Measurements from ENCODE around the gene ACSBG1.
A peak's percentile ranks its signal among the peaks of the same experiment; 100 is the strongest.

Gene ACSBG1

DNA sequence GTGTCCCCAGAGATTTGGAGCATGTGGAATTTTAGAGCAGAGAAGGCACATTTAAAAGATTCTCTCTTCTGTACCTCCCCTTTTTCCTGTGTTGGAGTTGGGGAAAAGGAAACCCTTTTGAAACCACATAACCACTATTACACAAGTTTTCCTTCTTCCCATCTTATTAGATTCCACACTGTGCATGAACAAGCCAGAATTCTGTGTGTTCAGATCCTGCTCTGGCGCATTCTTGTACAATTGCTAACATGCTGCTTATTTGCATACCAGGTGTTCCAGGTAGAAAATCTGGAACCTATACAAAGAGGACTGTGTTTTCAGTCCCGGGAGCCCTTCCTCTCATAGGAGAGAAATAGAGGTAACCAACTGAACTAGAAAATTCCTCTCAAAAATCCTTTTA is 100.6 kb downstream of the ACSBG1 start:
- no peak for DNase-seq (ENCODE audit: low read depth in 1 of 2, low spot score in 1 of 2)

DNA sequence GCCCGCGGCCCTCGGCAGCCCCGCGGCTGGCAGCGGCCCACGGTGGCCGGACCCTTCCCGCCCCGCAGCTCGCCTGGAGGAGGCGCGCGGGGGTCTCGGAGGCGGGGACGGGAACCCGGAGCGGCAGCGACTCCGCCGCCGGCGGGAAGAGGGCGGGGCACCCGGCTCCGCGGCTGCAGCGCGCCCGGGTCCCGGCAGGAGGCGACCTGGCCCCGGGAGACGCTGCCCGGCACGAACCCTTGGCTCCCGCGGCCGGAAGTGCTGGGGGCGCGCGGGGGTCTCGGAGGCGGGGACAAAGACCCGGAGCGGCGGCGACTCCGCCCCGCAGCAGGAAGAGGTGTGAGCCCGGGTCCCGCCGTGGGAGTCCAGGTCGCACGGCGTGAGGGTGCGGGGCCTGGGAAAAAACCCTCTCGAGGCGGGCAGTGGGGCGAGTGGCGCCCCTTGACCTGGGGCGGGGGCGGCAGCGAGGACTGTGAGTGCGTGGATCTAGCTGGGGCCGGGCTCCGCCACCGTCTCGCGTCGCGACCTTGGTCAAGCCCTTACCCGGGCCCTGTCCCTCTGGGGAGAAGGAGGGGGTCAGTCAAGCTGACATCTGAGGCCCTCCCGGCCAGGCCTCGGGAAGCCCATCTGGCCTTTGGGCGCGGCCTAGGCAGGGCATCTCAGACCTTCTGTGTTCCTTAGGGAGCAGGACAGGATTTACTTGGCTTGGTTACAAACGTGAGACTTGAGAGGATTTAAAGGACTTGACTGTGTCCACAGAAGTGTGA is 102.9 kb downstream of the ACSBG1 start, which contains the start of gene CIB2:
TSS of gene CIB2 (minus strand) at position 151 of the 767 bp plus-strand sequence. CDS start 230 bp downstream, outside the sequence.
- peak; percentile 62 to 68 for DNase-seq (ENCODE audit: low read depth in 1 of 2, low spot score in 1 of 2)

DNA sequence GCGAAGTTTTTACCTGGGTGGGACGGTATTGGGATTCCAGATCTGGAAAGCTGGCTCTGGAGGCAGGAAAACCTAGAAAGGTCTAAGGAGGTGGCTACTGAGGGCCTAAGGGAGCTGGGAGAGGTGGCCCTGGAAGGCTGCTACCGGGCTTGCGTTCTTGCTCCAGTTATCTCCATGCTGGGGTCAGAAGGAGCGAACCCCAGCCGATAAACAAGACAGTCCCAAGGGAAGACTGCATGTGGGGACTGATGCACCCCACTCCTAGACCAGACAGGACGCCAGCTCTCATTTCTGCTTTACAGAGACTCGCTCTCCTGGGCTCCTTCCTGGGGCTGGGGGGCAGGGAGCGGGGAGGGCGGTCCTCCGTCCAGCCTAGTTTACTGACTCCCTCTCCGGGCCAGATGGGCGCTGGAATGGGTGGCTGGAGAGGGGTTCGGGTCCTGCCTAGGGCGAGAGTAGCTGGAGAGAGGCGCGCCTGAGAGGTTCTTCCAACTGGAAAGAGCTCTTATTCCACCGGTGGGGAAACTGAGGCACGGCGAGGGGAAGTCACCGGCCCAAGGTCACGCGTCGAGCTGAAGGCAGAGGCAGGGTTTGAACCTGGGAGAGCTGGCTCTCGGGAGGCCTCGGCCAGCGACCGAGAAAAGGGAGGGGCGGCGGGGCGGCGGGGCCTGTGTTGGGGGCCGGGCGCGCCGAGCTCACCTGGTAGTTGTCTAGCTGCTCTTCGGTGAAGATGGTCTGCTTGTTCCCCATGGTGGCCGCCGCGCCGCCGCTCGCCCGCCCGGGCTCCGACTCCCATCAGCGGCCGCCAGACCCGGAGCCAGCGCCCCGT is 103.7 kb downstream of the ACSBG1 start:
- DNase-seq (ENCODE audit: low read depth in 1 of 2, low spot score in 1 of 2), result peak in 1 of 2 donors; percentile 38

DNA sequence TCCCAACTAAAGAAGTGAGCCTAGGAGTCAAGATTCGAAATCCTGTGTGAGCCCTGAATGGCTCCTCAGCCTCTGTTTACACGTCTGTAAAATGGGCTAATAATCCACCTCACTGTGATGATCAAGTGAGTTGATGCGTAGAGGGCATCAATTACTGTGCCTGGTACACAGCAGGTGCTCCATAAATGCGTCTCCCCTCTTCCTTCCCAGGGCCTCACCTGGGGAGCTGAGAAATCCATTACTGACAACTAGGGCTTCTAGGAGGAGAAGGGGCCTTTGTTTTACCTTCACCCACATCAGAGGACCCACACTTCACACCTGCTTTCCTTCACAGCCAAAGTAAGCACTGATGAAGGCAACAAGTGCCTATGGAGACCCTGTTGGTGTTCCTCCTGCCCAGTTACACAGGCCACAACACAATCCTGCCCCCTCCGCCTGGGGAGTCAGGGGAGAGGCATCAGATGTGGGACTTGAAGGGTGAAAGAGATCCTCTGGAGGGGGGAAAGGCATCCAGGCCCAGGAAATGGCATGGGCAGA is 104.5 kb downstream of the ACSBG1 start:
- no peak for DNase-seq (ENCODE audit: low read depth in 1 of 2, low spot score in 1 of 2)

DNA sequence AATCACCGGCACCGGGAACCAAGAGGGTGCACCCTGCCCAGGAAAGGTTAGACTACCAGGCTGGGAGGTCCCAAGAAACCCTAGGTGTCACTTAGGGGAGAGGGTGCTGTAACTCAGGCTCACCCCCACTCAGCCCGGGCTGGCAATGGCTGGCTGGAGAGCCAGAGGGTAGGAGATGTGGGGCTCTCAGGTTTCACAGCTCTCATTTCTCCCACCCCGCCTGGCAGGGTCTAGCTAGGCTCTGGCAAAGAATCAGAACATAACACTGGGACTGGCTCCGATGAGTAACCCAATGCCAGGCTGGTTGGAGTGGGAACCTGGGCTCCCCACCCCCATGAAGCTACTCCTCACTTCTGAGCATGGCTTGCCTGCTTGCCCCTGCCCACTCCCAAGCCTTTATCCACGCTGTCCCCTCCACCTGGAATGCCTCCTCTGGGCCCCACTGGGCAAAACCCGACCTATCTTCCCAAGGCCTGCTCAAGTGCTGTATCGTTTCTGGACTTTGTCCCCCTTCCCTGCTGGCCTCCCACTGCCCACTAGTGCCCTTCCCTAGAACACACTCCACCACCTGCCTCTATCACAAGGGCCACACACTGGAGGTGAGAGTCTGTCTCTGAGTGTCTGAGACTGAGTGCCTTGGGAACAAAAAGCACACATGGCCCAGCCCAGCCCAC is 105.2 kb downstream of the ACSBG1 start:
- no peak for DNase-seq (ENCODE audit: low read depth in 1 of 2, low spot score in 1 of 2)

DNA sequence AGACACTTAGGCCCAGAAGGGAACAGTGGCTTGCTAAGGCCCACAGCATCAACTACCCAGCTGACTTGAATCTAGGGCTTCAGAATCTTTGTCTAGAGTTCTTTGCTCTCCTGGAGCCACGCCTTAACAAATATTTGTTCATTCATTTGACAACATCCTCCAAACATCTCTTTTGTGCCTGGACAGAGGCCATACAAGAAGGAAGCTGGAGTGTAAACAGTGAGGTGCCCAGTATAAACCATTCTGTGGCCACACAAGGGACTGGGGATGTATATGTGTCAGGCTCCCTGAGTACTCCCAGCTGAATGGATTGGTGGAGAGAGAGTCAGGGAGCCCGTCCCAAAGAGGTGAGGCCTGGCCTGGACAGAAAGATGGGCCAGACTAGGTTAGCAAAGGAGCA is 106.5 kb downstream of the ACSBG1 start:
- no peak for DNase-seq (ENCODE audit: low read depth in 1 of 2, low spot score in 1 of 2)

DNA sequence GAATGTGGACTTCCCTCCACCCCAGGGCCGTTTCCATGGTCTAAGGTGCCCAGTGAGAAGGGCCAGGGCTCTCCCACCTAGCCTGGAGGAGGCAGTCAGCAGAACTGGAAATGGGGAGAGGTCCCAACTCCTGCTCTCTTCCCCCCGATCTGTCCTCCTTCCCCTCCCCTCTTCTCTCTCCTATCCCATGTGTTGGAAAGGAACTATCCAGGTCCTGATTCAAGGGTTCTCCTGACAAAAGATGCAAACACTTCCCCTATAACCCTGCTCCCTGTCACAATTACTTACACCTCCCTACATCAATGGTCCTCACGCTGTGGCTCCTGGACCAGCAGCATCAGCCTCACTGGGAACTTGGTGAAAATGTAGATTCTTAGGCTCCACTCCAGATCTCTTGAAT is 109.1 kb downstream of the ACSBG1 start:
- no peak for DNase-seq (ENCODE audit: low read depth in 1 of 2, low spot score in 1 of 2)

DNA sequence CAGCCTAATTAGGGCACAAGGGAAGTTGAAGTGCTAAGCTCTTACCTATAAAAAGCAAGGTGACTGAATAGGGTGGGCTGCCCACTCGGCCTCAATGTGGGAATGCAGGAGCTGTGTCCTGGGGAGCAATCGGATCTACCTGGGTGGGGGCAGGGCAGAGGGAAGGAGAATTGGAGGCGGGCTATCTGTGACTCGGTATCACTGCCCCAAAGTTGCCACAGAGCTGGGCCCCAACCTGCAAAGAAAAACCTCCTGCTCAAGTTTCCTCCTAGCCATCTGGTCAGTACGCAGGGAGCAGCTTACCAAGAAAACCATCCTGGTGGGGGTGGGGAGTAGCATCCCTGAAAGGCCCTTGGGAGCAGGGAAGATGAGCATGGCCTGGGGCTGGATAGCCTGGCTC is 113.8 kb downstream of the ACSBG1 start:
- DNase-seq (ENCODE audit: low read depth in 1 of 2, low spot score in 1 of 2), result no peak
